ENCODE results near the gene SAMD4B. TPM values are rescaled to one million over a fixed set of nuclear protein-coding genes. Genes with fewer than 3 reads are reported as not detected.
A peak's percentile ranks its signal among the peaks of the same experiment; 100 is the strongest.

Gene SAMD4B
- total RNA-seq, 4 donors from 2014 or later, result 49.1 to 131 (median 75.2) TPM

DNA sequence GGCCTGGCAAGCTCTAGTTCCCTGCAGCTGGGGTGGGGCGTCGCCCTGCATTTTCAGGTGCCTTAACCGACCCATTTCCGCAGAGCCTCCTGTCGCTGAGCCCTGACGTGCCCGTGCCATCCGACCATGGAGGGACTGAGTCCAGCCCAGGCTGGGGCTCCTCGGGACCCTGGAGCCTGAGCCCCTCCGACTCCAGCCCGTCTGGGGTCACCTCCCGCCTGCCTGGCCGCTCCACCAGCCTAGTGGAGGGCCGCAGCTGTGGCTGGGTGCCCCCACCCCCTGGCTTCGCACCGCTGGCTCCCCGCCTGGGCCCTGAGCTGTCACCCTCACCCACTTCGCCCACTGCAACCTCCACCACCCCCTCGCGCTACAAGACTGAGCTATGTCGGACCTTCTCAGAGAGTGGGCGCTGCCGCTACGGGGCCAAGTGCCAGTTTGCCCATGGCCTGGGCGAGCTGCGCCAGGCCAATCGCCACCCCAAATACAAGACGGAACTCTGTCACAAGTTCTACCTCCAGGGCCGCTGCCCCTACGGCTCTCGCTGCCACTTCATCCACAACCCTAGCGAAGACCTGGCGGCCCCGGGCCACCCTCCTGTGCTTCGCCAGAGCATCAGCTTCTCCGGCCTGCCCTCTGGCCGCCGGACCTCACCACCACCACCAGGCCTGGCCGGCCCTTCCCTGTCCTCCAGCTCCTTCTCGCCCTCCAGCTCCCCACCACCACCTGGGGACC, 65.6 kb downstream of the SAMD4B start:
- H3K4me3 ChIP-seq, result peak overlapping the region; percentile 76 to 90 (median 79)
- intact Hi-C loops (cut with DNase I), result no loop called here
- no peak for DNase-seq
- H3K27ac ChIP-seq, result peak overlapping the region; percentile 99
- peaks cover 31 to 63% (median 44%) of the 10 kb centered on the region in 3 donors for H3K4me1 ChIP-seq
- H3K27me3 ChIP-seq, result no peaks in the 10 kb centered on the region
- peak in 3 of 4 donors; percentile 48 to 81 (median 52) for TF ChIP-seq POLR2A (IDR thresholded peaks at IDR 0.05)
- TF ChIP-seq, protein P1, sequence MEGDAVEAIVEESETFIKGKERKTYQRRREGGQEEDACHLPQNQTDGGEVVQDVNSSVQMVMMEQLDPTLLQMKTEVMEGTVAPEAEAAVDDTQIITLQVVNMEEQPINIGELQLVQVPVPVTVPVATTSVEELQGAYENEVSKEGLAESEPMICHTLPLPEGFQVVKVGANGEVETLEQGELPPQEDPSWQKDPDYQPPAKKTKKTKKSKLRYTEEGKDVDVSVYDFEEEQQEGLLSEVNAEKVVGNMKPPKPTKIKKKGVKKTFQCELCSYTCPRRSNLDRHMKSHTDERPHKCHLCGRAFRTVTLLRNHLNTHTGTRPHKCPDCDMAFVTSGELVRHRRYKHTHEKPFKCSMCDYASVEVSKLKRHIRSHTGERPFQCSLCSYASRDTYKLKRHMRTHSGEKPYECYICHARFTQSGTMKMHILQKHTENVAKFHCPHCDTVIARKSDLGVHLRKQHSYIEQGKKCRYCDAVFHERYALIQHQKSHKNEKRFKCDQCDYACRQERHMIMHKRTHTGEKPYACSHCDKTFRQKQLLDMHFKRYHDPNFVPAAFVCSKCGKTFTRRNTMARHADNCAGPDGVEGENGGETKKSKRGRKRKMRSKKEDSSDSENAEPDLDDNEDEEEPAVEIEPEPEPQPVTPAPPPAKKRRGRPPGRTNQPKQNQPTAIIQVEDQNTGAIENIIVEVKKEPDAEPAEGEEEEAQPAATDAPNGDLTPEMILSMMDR (IDR thresholded peaks at IDR 0.05), result peak in 1 of 6 experiments; percentile 7
- H3K36me3 ChIP-seq, result peaks cover 11 to 21% (median 19%) of the 10 kb centered on the region in 3 donors
- H3K9me3 ChIP-seq, result no peaks in the 10 kb centered on the region
- 8 to 10% methylated on average over 11 to 12 of the region's 40 CpGs for WGBS, 2 donors

DNA sequence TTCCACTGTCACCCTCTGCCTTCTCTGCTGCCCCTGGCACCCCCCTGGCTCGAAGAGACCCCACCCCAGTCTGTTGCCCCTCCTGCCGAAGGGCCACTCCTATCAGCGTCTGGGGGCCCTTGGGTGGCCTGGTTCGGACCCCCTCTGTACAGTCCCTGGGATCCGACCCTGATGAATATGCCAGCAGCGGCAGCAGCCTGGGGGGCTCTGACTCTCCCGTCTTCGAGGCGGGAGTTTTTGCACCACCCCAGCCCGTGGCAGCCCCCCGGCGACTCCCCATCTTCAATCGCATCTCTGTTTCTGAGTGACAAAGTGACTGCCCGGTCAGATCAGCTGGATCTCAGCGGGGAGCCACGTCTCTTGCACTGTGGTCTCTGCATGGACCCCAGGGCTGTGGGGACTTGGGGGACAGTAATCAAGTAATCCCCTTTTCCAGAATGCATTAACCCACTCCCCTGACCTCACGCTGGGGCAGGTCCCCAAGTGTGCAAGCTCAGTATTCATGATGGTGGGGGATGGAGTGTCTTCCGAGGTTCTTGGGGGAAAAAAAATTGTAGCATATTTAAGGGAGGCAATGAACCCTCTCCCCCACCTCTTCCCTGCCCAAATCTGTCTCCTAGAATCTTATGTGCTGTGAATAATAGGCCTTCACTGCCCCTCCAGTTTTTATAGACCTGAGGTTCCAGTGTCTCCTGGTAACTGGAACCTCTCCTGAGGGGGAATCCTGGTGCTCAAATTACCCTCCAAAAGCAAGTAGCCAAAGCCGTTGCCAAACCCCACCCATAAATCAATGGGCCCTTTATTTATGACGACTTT, 66.4 kb downstream of the SAMD4B start:
- Histone ChIP-seq H3K4me1 (peaks cover 31 to 63% (median 44%) of the 10 kb centered on the region in 3 donors), H3K27ac (peak overlapping the region; percentile 99), H3K9me3 (no peaks in the 10 kb centered on the region), H3K4me3 (peak overlapping the region; percentile 76 to 90 (median 79)), H3K36me3 (peaks cover 11 to 21% (median 19%) of the 10 kb centered on the region in 3 donors), H3K27me3 (no peaks in the 10 kb centered on the region)
- DNase-seq, result no peak
- TF ChIP-seq, protein P1 (IDR thresholded peaks at IDR 0.05), result no peak
- peak in 1 of 4 donors; percentile 46 for TF ChIP-seq POLR2A (IDR thresholded peaks at IDR 0.05)
- intact Hi-C loops (cut with DNase I), result no loop called here
- 3 to 7% methylated on average over 4 to 15 of the region's 20 CpGs for WGBS, 2 donors

DNA sequence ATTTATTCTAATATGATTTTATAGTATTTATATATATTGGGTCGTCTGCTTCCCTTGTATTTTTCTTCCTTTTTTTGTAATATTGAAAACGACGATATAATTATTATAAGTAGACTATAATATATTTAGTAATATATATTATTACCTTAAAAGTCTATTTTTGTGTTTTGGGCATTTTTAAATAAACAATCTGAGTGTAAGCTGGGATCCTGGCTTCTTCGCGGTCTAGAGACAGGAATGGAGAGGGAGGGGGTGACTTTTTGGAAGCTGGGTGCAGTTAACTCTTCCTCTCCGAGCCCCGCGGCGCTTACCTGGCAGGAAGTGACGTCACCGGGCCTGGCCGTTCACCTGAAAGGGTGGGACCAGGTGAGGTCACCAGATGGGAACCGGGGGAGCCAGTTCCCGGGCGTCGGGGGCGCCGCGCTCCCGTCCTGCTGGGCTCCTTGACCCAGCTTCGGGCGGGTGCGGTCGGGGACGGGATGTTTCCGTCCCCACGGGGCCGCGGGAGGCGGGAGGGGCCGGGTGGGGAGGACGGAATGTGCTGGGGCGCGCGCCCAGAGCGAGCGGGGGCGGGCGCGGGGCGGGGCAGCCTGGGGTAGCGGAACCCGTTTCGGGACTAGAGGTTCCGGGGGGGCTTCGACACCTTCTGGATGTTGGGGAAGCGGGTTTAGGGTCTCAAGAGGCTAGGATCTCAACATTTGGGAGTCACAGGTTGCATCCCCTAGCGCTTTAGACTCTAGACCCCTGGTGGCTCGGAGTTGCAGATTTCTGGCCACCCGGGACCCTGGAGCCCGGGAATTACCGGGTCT, 67.2 kb downstream of the SAMD4B start:
- H3K36me3 ChIP-seq, result peaks cover 11 to 21% (median 19%) of the 10 kb centered on the region in 3 donors
- peaks cover 30 to 63% (median 46%) of the 10 kb centered on the region in 3 donors for H3K4me1 ChIP-seq
- peak; percentile 79 for DNase-seq
- peak overlapping the region; percentile 99 for H3K27ac ChIP-seq
- H3K27me3 ChIP-seq, result no peaks in the 10 kb centered on the region
- WGBS, 2 donors, result 1 to 2% methylated on average over 5 to 8 of the region's 52 CpGs
- H3K9me3 ChIP-seq, result no peaks in the 10 kb centered on the region
- TF ChIP-seq, protein P1 (IDR thresholded peaks at IDR 0.05), result peak in 1 of 6 experiments; percentile 10
- peak; percentile 8 to 88 (median 77) for TF ChIP-seq POLR2A (IDR thresholded peaks at IDR 0.05)
- intact Hi-C loops (cut with DNase I), result no loop called here
- peak overlapping the region; percentile 76 to 90 (median 79) for H3K4me3 ChIP-seq

DNA sequence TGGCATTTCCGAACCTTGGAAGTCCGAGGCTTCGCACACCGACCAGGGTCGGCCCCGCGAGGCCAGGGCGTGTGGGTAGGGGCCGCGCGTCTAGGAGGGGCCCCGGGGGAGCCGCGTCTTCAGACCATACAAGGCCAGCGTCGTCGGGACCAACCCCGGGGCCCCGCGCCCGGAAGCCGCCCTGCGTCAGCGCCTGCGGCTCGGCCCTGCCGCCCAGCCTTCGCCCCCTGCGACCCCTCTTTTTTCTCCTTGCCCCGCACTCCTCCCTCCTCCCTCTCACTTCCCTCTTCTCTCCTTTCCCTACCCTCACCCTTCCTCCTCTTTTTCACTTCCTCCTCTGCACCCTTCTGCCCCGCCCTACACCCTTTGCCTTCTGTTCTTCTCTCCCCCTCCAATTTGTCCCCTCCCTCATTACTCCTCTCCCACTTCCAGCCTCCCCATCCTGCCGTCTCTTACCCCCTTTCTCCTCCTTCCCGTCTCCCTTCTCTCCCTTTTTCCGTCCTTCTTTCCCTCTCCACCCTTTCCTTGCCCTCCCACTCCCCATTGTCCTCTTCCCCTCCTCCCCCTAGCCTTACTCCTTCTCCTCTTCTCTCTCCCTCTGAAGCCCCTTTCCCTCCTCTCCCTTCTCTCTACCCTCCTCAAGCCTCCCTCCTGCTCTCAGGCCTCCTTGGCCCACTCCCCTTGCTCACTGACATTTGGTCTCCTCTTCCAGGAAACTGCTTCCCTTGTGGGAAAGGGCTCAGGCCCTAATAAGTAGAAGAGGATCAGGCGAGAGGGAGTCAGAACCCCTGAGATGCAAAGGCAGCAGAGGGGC, 68.0 kb downstream of the SAMD4B start:
- intact Hi-C loops (cut with DNase I), result no loop called here
- Histone ChIP-seq H3K27ac (peak overlapping the region; percentile 99), H3K36me3 (peaks cover 11 to 21% (median 19%) of the 10 kb centered on the region in 3 donors), H3K27me3 (no peaks in the 10 kb centered on the region), H3K4me1 (peaks cover 27 to 63% (median 38%) of the 10 kb centered on the region in 3 donors), H3K4me3 (peak overlapping the region; percentile 76 to 90 (median 79)), H3K9me3 (no peaks in the 10 kb centered on the region)
- WGBS, 2 donors, result 2% methylated on average over 26 to 34 of the region's 35 CpGs
- TF ChIP-seq, protein P1 (IDR thresholded peaks at IDR 0.05), result peak in 3 of 6 experiments; percentile 6 to 26 (median 18)
- peak in 2 of 4 donors; percentile 54 to 78 for TF ChIP-seq POLR2A (IDR thresholded peaks at IDR 0.05)
- DNase-seq, result no peak
